Mammary epithelial cell (primary cell): Measurements from ENCODE around the gene SRA1.

Experiments
- CTCF ChIP-seq, 2 donors: IDR thresholded peaks in 1 of 2; conservative IDR thresholded peaks in 1 of 2; 2 replicates each; pipeline ENCODE4 v1.5.1; 2011 to 2012; ENCODE audit warnings: inconsistent platforms in 2 of 2, low read length in 2 of 2, mild to moderate bottlenecking in 2 of 2, control low read depth in 1 of 2, low read depth in 1 of 2; ENCODE audit not compliant: insufficient read depth in 1 of 2; ENCODE audit errors: extremely low read depth in 1 of 2
- EZH2 ChIP-seq: IDR thresholded peaks from 2 replicates; pipeline ENCODE4 v1.6.1; 2012; ENCODE audit warnings: low read length, inconsistent platforms, borderline replicate concordance

DNA sequence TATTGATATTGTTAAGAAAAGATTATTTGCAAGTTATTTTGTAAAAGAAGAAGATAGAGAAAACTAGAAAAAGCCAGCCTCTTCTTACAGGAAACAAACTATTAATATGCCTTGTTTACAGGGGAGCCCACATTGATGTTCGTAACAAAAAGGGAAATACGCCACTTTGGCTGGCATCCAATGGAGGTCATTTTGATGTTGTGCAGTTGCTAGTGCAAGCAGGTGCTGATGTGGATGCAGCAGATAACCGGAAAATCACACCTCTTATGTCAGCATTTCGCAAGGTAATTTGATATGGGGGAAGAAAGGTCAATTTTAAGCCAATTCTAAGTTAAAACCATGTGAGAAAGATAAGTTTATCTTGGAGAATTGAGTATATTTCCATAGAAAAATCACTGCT is 47.4 kb downstream of the SRA1 start:
- TF ChIP-seq CTCF (conservative IDR thresholded peaks at IDR 0.05 in 1 of 2, IDR thresholded peaks at IDR 0.05 in 1 of 2; ENCODE audit: extremely low read depth in 1 of 2, insufficient read depth in 1 of 2, low read depth in 1 of 2, low read length in 2 of 2) (no peak), EZH2 (no peak)
